ENCODE data around the gene POLR3GL.

The POLR3GL gene

GRCh38 chr1:145995964-145996432 lies 31.5 kb downstream of the POLR3GL start:
- no peaks in the 10 kb centered on the region for H3K27me3 ChIP-seq (ENCODE audit: insufficient read depth, low read length, poor library complexity)
- H3K36me3 ChIP-seq (ENCODE audit: insufficient read depth, low read length) = peaks cover 18% of the 10 kb centered on the region
- peaks cover 61% of the 10 kb centered on the region for H3K4me1 ChIP-seq (ENCODE audit: insufficient read depth, low read length)
- H3K4me3 ChIP-seq (ENCODE audit: low read depth in 1 of 2, low read length in 2 of 2) = peak overlapping the region; percentile 75 to 84
- H3K9me3 ChIP-seq (ENCODE audit: insufficient read depth, low read length, severe bottlenecking) = no peaks in the 10 kb centered on the region
- ATAC-seq (ENCODE audit: insufficient read depth, low read depth) = no peak
- H2AFZ ChIP-seq (ENCODE audit: low read depth, low read length) = peak overlapping the region; percentile 84
- H3K79me2 ChIP-seq (ENCODE audit: insufficient read depth, low read length) = peaks cover 18% of the 10 kb centered on the region
- H3K4me2 ChIP-seq (ENCODE audit: insufficient read depth, low read length) = peak overlapping the region; percentile 97
- H3K27ac ChIP-seq (ENCODE audit: low read length) = peak overlapping the region; percentile 97
- peak overlapping the region; percentile 73 for H3K9ac ChIP-seq (ENCODE audit: low read depth, low read length)
- DNase-seq = peak; percentile 19
- no peaks in the 10 kb centered on the region for H4K20me1 ChIP-seq (ENCODE audit: insufficient read depth, low read length)
- TF ChIP-seq CTCF (IDR thresholded peaks at IDR 0.05; ENCODE audit: borderline replicate concordance, extremely low read depth, low read length, poor library complexity, severe bottlenecking) (no peak), EZH2 (IDR thresholded peaks at IDR 0.05; ENCODE audit: borderline replicate concordance, low read depth, low read length, severe bottlenecking) (no peak)

- Histone ChIP-seq H3K9me3 (ENCODE audit: insufficient read depth, low read length, severe bottlenecking) (no peaks in the 10 kb centered on the region), H3K27me3 (ENCODE audit: insufficient read depth, low read length, poor library complexity) (no peaks in the 10 kb centered on the region), H3K4me1 (ENCODE audit: insufficient read depth, low read length) (peaks cover 61% of the 10 kb centered on the region), H3K4me3 (ENCODE audit: low read depth in 1 of 2, low read length in 2 of 2) (peak within 1 kb of the TSS; percentile 75 to 84), H3K27ac (ENCODE audit: low read length) (peak within 1 kb of the TSS; percentile 97), H3K9ac (ENCODE audit: low read depth, low read length) (peak within 1 kb of the TSS; percentile 73), H3K4me2 (ENCODE audit: insufficient read depth, low read length) (peak within 1 kb of the TSS; percentile 97), H2AFZ (ENCODE audit: low read depth, low read length) (peak within 1 kb of the TSS; percentile 84), H4K20me1 (ENCODE audit: insufficient read depth, low read length) (no peaks in the 10 kb centered on the region), H3K36me3 (ENCODE audit: insufficient read depth, low read length) (peaks cover 18% of the 10 kb centered on the region), H3K79me2 (ENCODE audit: insufficient read depth, low read length) (peaks cover 18% of the 10 kb centered on the region)
- TF ChIP-seq EZH2 (IDR thresholded peaks at IDR 0.05; ENCODE audit: borderline replicate concordance, low read depth, low read length, severe bottlenecking) (no peak), CTCF (IDR thresholded peaks at IDR 0.05; ENCODE audit: borderline replicate concordance, extremely low read depth, low read length, poor library complexity, severe bottlenecking) (no peak)
- peak; percentile 92 for ATAC-seq (ENCODE audit: insufficient read depth, low read depth)
- DNase-seq = peak; percentile 96
These were observed 32.0 kb downstream of the POLR3GL start, which contains the start of gene TXNIP for GRCh38 chr1:145996433-145997015. Gene TXNIP (minus strand): TSS chr1:145996579. CDS start chr1:145996266, 313 bp downstream.

GRCh38 chr1:145997016-145997717 lies 32.7 kb downstream of the POLR3GL start:
- Histone ChIP-seq H3K4me1 (ENCODE audit: insufficient read depth, low read length) (peaks cover 61% of the 10 kb centered on the region), H3K27ac (ENCODE audit: low read length) (peak overlapping the region; percentile 97), H3K4me2 (ENCODE audit: insufficient read depth, low read length) (peak overlapping the region; percentile 97), H3K79me2 (ENCODE audit: insufficient read depth, low read length) (peaks cover 18% of the 10 kb centered on the region), H3K9me3 (ENCODE audit: insufficient read depth, low read length, severe bottlenecking) (no peaks in the 10 kb centered on the region), H4K20me1 (ENCODE audit: insufficient read depth, low read length) (no peaks in the 10 kb centered on the region), H3K36me3 (ENCODE audit: insufficient read depth, low read length) (peaks cover 18% of the 10 kb centered on the region), H3K9ac (ENCODE audit: low read depth, low read length) (peak overlapping the region; percentile 73), H3K27me3 (ENCODE audit: insufficient read depth, low read length, poor library complexity) (no peaks in the 10 kb centered on the region), H3K4me3 (ENCODE audit: low read depth in 1 of 2, low read length in 2 of 2) (peak overlapping the region; percentile 75 to 84), H2AFZ (ENCODE audit: low read depth, low read length) (peak overlapping the region; percentile 84)
- TF ChIP-seq EZH2 (IDR thresholded peaks at IDR 0.05; ENCODE audit: borderline replicate concordance, low read depth, low read length, severe bottlenecking) = no peak
- no peak for TF ChIP-seq CTCF (IDR thresholded peaks at IDR 0.05; ENCODE audit: borderline replicate concordance, extremely low read depth, low read length, poor library complexity, severe bottlenecking)
- DNase-seq (peak; percentile 82), ATAC-seq (ENCODE audit: insufficient read depth, low read depth) (peak; percentile 76)
